Fibroblast of pulmonary artery (primary cell): Measurements from ENCODE around the gene METRNL.

Source experiments
- DNase-seq: peaks from one replicate; pipeline ENCODE4 v3.0.0-alpha.2; 2010; ENCODE audit warnings: low read depth
- H3K4me3 ChIP-seq: replicated peaks from 2 replicates; pipeline ENCODE4 v1.5.1; 2011; ENCODE audit warnings: low read depth, mild to moderate bottlenecking, control low read depth, low read length, moderate library complexity
- CTCF ChIP-seq: IDR thresholded peaks from 2 replicates; pipeline ENCODE4 v1.5.1; 2011; ENCODE audit warnings: mild to moderate bottlenecking, control low read depth, low read length, inconsistent platforms; ENCODE audit errors: missing control alignments

The METRNL gene

GRCh38 chr17:83085526-83086198 is 6.3 kb downstream of the METRNL start:
- no peak for DNase-seq

GRCh38 chr17:83086199-83086880 is 6.9 kb downstream of the METRNL start:
- no peak overlapping the region for H3K4me3 ChIP-seq

More at GRCh38 chr17:83085526-83086198, 6.3 kb downstream of the METRNL start:
- no peak for TF ChIP-seq CTCF
- no peak overlapping the region for H3K4me3 ChIP-seq

GRCh38 chr17:83086907-83087787 is 7.7 kb downstream of the METRNL start:
- no peak for TF ChIP-seq CTCF
- no peak for DNase-seq
- no peak overlapping the region for H3K4me3 ChIP-seq

More at GRCh38 chr17:83086199-83086880, 6.9 kb downstream of the METRNL start:
- DNase-seq: no peak
- TF ChIP-seq CTCF: no peak

- no peak for TF ChIP-seq CTCF
- H3K4me3 ChIP-seq: no peak overlapping the region
- DNase-seq: no peak
Measured at GRCh38 chr17:83087788-83088360, 8.5 kb downstream of the METRNL start.

- TF ChIP-seq CTCF: no peak
- no peak for DNase-seq
- no peak overlapping the region for H3K4me3 ChIP-seq
Measured at GRCh38 chr17:83088451-83088850, 9.0 kb downstream of the METRNL start.

GRCh38 chr17:83088909-83089308 is 9.5 kb downstream of the METRNL start:
- H3K4me3 ChIP-seq: no peak overlapping the region
- TF ChIP-seq CTCF: no peak
- DNase-seq: no peak
